Lower leg skin (tissue), 3 donors: ENCODE measurements around the gene SLC22A6.

Source experiments
- CTCF ChIP-seq, 3 donors: fragments of 450-650 bp; IDR thresholded peaks; one replicate each; pipeline ENCODE4 v1.5.1; 2016; ENCODE audit warnings: antibody characterized with exemption in 3 of 3, mild to moderate bottlenecking in 3 of 3, moderate library complexity in 2 of 3
- POLR2A ChIP-seq, 2 donors: fragments of 450-650 bp; IDR thresholded peaks; one replicate each; pipeline ENCODE4 v1.6.1; 2016 to 2017; ENCODE audit warnings: antibody characterized with exemption in 2 of 2, mild to moderate bottlenecking in 1 of 2, moderate library complexity in 1 of 2

GRCh38 chr11:63032457-63032856 is 47.7 kb upstream of the SLC22A6 start:
- TF ChIP-seq CTCF (IDR thresholded peaks at IDR 0.05) = no peak
- TF ChIP-seq POLR2A (IDR thresholded peaks at IDR 0.05) = no peak
